ENCODE results near the gene SLC9A3.

SLC9A3 gene

GRCh38 chr5:430214-430925 is 93.9 kb downstream of the SLC9A3 start:
- no peak for DNase-seq (ENCODE audit: low read depth in 2 of 2)

- no peak for DNase-seq (ENCODE audit: low read depth in 2 of 2)
Measured at GRCh38 chr5:429453-430188, 94.6 kb downstream of the SLC9A3 start.

- DNase-seq (ENCODE audit: low read depth in 2 of 2) = no peak
Measured at GRCh38 chr5:428754-429452, 95.3 kb downstream of the SLC9A3 start.

- DNase-seq (ENCODE audit: low read depth in 2 of 2) = no peak
Measured at GRCh38 chr5:428219-428618, 96.0 kb downstream of the SLC9A3 start.

GRCh38 chr5:427415-428087 is 96.7 kb downstream of the SLC9A3 start:
- DNase-seq (ENCODE audit: low read depth in 2 of 2) = no peak

GRCh38 chr5:426392-426976 is 97.8 kb downstream of the SLC9A3 start:
- no peak for DNase-seq (ENCODE audit: low read depth in 2 of 2)

- no peak for DNase-seq (ENCODE audit: low read depth in 2 of 2)
Measured at GRCh38 chr5:425714-426113, 98.5 kb downstream of the SLC9A3 start.

GRCh38 chr5:424301-425110 is 99.7 kb downstream of the SLC9A3 start:
- no peak for DNase-seq (ENCODE audit: low read depth in 2 of 2)

GRCh38 chr5:423626-424261 is 100.5 kb downstream of the SLC9A3 start:
- no peak for DNase-seq (ENCODE audit: low read depth in 2 of 2)

GRCh38 chr5:423233-423565 is 101.0 kb downstream of the SLC9A3 start:
- DNase-seq (ENCODE audit: low read depth in 2 of 2) = no peak

- no peak for DNase-seq (ENCODE audit: low read depth in 2 of 2)
Measured at GRCh38 chr5:422323-423232, 101.7 kb downstream of the SLC9A3 start.

GRCh38 chr5:421901-422300 is 102.3 kb downstream of the SLC9A3 start:
- DNase-seq (ENCODE audit: low read depth in 2 of 2) = no peak

- DNase-seq (ENCODE audit: low read depth in 2 of 2) = no peak
Measured at GRCh38 chr5:421287-421880, 102.9 kb downstream of the SLC9A3 start.

GRCh38 chr5:420632-421286 is 103.5 kb downstream of the SLC9A3 start:
- no peak for DNase-seq (ENCODE audit: low read depth in 2 of 2)

Measured in stimulated activated CD4-positive, alpha-beta T cell treated with anti-CD3 and anti-CD28 coated beads, Interleukin-1b, Interleukin-23, amount 100 ng/mL, for 4 hours (primary cell).